SIG-M5 (cell line): Measurements from ENCODE around the gene HBS1L.

ENCODE experiments used
- DNase-seq: peaks from one replicate; lab custom pipeline; 2025; lab: John Stamatoyannopoulos, UW

Gene HBS1L

GRCh38 chr6:135054569-135055498 is at the start of gene HBS1L:
TSS of gene HBS1L (minus strand) at chr6:135054822. CDS start at chr6:135054691, 131 bp downstream.
- DNase-seq = peak; percentile 56

GRCh38 chr6:135104199-135104598 is 49.6 kb upstream of the HBS1L start:
- no peak for DNase-seq

- DNase-seq = no peak
Observed at GRCh38 chr6:135102191-135102590, 47.6 kb upstream of the HBS1L start.

GRCh38 chr6:135097172-135097571 is 42.5 kb upstream of the HBS1L start:
- no peak for DNase-seq

GRCh38 chr6:135096403-135097130 is 41.9 kb upstream of the HBS1L start:
- DNase-seq = no peak

GRCh38 chr6:135095716-135096115 is 41.1 kb upstream of the HBS1L start:
- no peak for DNase-seq

GRCh38 chr6:135094403-135094821 is 39.8 kb upstream of the HBS1L start:
- DNase-seq = no peak

- no peak for DNase-seq
Observed at GRCh38 chr6:135093578-135093977, 39.0 kb upstream of the HBS1L start.

- no peak for DNase-seq
Observed at GRCh38 chr6:135092724-135093123, 38.1 kb upstream of the HBS1L start.

GRCh38 chr6:135090819-135091218 is 36.2 kb upstream of the HBS1L start:
- no peak for DNase-seq

GRCh38 chr6:135089901-135090300 is 35.3 kb upstream of the HBS1L start:
- DNase-seq = no peak

GRCh38 chr6:135088818-135089809 is 34.5 kb upstream of the HBS1L start:
- DNase-seq = peak; percentile 20

- DNase-seq = no peak
Observed at GRCh38 chr6:135088281-135088680, 33.7 kb upstream of the HBS1L start.

GRCh38 chr6:135087803-135088202 is 33.2 kb upstream of the HBS1L start:
- DNase-seq = no peak

GRCh38 chr6:135087403-135087802 is 32.8 kb upstream of the HBS1L start:
- DNase-seq = no peak

GRCh38 chr6:135086414-135086764 is 31.8 kb upstream of the HBS1L start:
- DNase-seq = no peak

GRCh38 chr6:135085700-135086413 is 31.2 kb upstream of the HBS1L start:
- DNase-seq = no peak

GRCh38 chr6:135084916-135085269 is 30.3 kb upstream of the HBS1L start:
- DNase-seq = no peak

GRCh38 chr6:135084001-135084915 is 29.6 kb upstream of the HBS1L start:
- DNase-seq = no peak

- DNase-seq = no peak
Observed at GRCh38 chr6:135081966-135082365, 27.3 kb upstream of the HBS1L start.
